Measurements from ENCODE around the gene ITGA11.

DNA sequence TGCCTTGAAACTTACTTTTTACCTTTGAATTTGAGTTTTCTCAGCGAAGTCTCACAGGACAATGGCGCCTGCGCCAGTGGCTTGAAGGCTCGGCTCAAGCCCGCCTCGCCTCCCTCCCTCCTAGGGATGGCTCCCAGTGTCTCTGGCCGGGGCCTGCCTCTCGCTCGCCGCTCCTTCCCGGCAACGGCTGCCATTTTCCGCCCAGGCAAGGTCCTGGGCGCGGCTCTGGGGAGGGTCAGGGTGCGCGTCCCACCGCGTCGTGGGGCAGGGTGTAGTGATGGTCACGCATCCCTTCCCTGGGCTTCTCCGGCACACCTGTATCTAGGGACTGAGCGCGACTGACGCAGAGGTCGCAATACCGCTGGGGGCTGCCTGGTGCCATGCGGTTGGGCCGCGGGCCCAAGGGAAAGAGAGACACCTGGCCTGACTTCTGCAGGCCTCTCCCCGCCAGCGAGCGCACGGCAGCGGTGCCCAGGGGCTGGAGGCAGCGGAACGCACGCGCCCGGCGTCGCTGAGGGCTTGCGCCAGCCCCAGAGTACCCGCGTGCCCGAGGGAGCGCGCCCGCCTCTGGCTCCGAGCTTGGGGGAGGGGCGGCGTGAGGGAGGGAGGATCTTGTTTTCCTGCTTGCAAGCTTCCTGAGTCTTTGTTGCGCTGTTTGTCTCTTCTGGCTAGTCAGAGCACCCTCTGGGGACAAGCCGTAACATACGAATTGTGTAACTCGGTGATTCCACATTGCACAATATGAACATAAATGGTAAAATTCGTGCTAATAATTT lies 175.1 kb downstream of the ITGA11 start:
- TF ChIP-seq CTCF (conservative IDR thresholded peaks at IDR 0.05; ENCODE audit: low read length) (no peak), EZH2phosphoT487 (IDR thresholded peaks at IDR 0.05; ENCODE audit: borderline replicate concordance, low read depth, low read length) (no peak)
